OCI-LY7 (cell line): Measurements from ENCODE around the gene PPP4R4.

ENCODE experiments used
- CTCF ChIP-seq: fragments of 200-600 bp; sonication (generic); conservative IDR thresholded peaks from 2 replicates; pipeline ENCODE4 v1.5.1; 2014; ENCODE audit warnings: mild to moderate bottlenecking, antibody characterized with exemption, low read length, moderate library complexity, mixed read lengths
- EZH2phosphoT487 ChIP-seq: fragments of 200-600 bp; sonication (generic); IDR thresholded peaks from 2 replicates; pipeline ENCODE4 v1.6.1; 2018; ENCODE audit warnings: low read depth, borderline replicate concordance, mild to moderate bottlenecking, mixed run types, antibody characterized with exemption, low read length, moderate library complexity, mixed read lengths

GRCh38 chr14:94162466-94162865, 11.7 kb upstream of the PPP4R4 start:
- TF ChIP-seq CTCF (no peak), EZH2phosphoT487 (no peak)
